Upper lobe of right lung (tissue), 1 donor: Measurements from ENCODE around the gene DOCK10. TPM values are rescaled to one million over a fixed set of nuclear protein-coding genes. Genes with fewer than 3 reads are reported as not detected.

Experiments used
- ATAC-seq: fragments of 200-7000 bp; cut with Tn5 transposase; one replicate; pipeline ENCODE4 v1.9.1; 2020; ENCODE audit warnings: mild to moderate bottlenecking, moderate library complexity
- DNase-seq: peaks from one replicate; pipeline ENCODE4 v3.0.0-alpha.2; 2020
- H3K27ac ChIP-seq: fragments of 200-600 bp; one replicate; pipeline ENCODE4 v1.8.0; 2022
- H3K27me3 ChIP-seq: fragments of 200-600 bp; one replicate; pipeline ENCODE4 v1.8.0; 2022; ENCODE audit warnings: mild to moderate bottlenecking
- H3K36me3 ChIP-seq: fragments of 200-600 bp; one replicate; pipeline ENCODE4 v1.8.0; 2022
- H3K4me1 ChIP-seq: fragments of 200-600 bp; one replicate; pipeline ENCODE4 v1.8.0; 2022
- H3K4me3 ChIP-seq: fragments of 200-600 bp; one replicate; pipeline ENCODE4 v1.8.0; 2022; ENCODE audit warnings: mild to moderate bottlenecking
- H3K9me3 ChIP-seq: fragments of 200-600 bp; one replicate; pipeline ENCODE4 v1.8.0; 2022
- intact Hi-C: fragments of 100-400 bp; cut with DNase I; formaldehyde crosslinking; loops from one replicate; pipeline ENCODE4 v1.11.0; 2022
- total RNA-seq: library from RNA; stranded (reverse); fragmentation: NEBNext Ultra II Directional; extraction: Animal tissue kit (Norgen Biotek cat#: 25700); gene quantifications from one replicate; pipeline ENCODE4 v1.2.1, GENCODE V29; 2021
- TF ChIP-seq, protein P1 (sequence below): fragments of 200-600 bp; IDR thresholded peaks from one replicate; pipeline ENCODE4 v1.8.0; 2022; ENCODE audit warnings: antibody characterized with exemption
- donor health status: DM: no; HTN: yes; CAD: no; lungs with severe emphysema.

DOCK10 gene
- total RNA-seq, 1 donor from 2014 or later = 35.8 TPM

DNA sequence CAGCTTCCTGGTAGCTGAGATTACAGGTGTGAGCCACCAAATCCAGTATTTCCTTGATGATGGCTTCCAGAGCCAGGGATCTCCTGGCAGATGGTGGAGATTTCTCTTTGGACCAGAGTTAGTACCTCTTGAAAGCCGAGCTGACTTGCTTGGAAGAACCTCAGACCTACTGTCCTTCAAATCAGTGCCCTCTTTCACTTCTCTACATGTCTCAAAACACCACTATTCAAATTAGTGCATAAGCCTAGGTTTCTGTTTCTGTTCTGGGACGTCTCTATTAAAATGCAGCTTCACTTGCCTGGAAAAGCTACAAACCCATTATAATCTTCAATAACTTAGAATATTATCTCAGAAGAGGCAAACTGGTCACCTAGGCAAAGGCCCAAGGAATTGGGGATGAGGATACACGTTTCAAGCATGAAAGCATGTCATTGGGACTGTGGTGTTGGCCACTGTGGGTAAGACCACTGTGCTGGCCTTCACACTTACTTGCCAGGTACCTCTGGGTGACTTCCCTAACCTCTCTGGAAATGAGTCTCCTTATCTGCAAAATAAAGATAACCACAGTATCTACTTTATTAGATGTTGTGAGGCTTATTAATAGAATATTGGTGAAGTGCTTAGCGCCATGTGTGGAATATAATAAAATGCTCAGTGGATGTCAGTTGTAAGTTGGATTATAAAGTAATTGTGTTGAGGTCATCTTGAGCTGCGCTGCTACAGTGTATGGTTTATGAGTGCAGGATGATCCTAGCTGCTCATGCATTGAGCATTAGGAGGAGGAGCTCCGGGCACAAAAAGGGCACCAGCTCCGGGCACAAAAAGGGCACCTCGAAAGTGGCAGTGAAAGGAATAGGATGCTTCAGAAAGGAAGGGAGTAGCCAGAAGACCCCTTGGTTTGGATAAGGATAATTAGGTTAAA, 84.5 kb downstream of the DOCK10 start:
- TF ChIP-seq, protein P1, sequence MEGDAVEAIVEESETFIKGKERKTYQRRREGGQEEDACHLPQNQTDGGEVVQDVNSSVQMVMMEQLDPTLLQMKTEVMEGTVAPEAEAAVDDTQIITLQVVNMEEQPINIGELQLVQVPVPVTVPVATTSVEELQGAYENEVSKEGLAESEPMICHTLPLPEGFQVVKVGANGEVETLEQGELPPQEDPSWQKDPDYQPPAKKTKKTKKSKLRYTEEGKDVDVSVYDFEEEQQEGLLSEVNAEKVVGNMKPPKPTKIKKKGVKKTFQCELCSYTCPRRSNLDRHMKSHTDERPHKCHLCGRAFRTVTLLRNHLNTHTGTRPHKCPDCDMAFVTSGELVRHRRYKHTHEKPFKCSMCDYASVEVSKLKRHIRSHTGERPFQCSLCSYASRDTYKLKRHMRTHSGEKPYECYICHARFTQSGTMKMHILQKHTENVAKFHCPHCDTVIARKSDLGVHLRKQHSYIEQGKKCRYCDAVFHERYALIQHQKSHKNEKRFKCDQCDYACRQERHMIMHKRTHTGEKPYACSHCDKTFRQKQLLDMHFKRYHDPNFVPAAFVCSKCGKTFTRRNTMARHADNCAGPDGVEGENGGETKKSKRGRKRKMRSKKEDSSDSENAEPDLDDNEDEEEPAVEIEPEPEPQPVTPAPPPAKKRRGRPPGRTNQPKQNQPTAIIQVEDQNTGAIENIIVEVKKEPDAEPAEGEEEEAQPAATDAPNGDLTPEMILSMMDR = no peak
- intact Hi-C loops = no loop called here
- Histone ChIP-seq H3K4me3 (no peak overlapping the region), H3K9me3 (no peaks in the 10 kb centered on the region), H3K4me1 (peaks cover 20% of the 10 kb centered on the region), H3K27ac (no peak overlapping the region), H3K27me3 (no peaks in the 10 kb centered on the region), H3K36me3 (no peaks in the 10 kb centered on the region)
- DNase-seq = no peak
- peak; percentile 46 for ATAC-seq

DNA sequence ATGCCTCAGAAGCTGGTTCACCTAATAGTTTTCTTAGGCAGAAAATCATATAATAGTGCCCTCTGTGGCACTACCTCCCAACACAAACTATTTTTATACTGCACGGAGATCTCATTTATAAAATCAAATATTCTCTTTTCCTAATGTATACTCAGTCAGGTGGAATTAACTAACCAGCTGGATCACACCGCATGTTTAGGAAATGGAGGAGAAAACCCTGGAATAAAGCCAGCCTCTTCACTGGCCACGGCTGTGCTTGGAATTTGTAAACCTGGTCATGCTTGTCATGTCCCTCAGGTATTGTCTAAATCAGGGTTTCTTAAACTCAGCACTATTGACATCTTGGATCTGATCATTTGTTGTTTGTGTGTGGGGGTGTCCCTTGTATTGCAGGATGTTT, 85.6 kb downstream of the DOCK10 start:
- Histone ChIP-seq H3K9me3 (no peaks in the 10 kb centered on the region), H3K36me3 (no peaks in the 10 kb centered on the region), H3K27ac (no peak overlapping the region), H3K4me1 (peaks cover 22% of the 10 kb centered on the region), H3K4me3 (no peak overlapping the region), H3K27me3 (no peaks in the 10 kb centered on the region)
- intact Hi-C loops = no loop called here
- ATAC-seq = no peak
- DNase-seq = no peak
- TF ChIP-seq, protein P1 = no peak

DNA sequence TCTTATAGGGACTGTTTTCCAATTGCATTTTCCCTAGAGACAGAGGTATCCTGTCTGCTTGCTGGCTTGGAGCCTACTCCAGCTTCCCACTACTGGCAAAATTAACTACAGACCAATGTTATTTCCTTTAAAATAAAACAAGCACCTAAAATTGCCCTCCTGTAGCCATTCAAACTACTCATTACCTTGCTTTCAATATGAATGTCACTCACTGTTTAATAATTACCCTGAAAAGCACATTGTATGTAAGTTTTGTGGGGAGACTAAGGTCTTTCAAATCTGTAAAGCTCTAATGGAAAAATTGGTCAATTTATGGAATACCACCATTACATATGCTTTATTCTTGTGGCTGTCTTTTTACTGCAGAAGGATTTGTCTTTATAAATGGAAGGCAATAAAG, 87.3 kb downstream of the DOCK10 start:
- peaks cover 22% of the 10 kb centered on the region for H3K4me1 ChIP-seq
- no peaks in the 10 kb centered on the region for H3K36me3 ChIP-seq
- DNase-seq (no peak), ATAC-seq (no peak)
- intact Hi-C loops = no loop called here
- no peak overlapping the region for H3K4me3 ChIP-seq
- no peak overlapping the region for H3K27ac ChIP-seq
- H3K9me3 ChIP-seq = no peaks in the 10 kb centered on the region
- TF ChIP-seq, protein P1 = no peak
- H3K27me3 ChIP-seq = no peaks in the 10 kb centered on the region

DNA sequence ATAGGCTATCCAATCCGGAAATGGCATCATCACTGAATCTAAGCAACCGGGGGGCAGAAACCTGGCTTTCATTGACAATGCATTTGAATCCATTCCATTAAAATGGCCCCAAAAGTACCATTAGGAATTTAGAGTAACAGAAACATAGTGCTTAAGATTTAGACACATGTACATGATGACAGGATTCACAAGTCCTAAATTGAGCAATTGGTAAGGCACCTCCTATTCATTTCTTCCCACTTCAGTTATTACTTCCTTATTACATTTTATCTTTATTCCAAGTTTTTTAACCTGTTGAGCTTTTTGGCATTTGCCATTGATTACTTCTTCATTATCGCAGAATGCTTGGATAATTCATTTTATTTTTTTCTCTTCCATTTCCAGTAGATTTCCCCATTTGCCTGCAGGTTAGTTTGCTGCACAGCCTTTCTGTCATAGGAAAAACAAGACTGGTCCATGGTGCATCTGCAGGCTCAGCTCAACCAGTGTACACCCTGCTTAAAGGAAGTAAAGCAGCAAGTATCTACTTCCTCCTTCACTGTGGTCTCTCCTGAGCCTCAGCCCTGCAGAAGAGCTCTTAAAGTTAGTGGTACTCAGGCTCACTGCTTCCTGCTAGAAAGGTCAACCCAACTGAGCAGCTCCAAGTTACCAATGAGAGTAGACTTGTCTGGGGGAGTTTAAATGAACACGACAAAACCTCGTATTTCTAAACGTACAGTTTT, 89.2 kb downstream of the DOCK10 start:
- Histone ChIP-seq H3K27ac (no peak overlapping the region), H3K4me3 (no peak overlapping the region), H3K36me3 (no peaks in the 10 kb centered on the region), H3K27me3 (no peaks in the 10 kb centered on the region), H3K4me1 (peaks cover 9% of the 10 kb centered on the region), H3K9me3 (no peaks in the 10 kb centered on the region)
- TF ChIP-seq, protein P1 = no peak
- peak; percentile 90 for ATAC-seq
- no peak for DNase-seq
- intact Hi-C loops = no loop called here

DNA sequence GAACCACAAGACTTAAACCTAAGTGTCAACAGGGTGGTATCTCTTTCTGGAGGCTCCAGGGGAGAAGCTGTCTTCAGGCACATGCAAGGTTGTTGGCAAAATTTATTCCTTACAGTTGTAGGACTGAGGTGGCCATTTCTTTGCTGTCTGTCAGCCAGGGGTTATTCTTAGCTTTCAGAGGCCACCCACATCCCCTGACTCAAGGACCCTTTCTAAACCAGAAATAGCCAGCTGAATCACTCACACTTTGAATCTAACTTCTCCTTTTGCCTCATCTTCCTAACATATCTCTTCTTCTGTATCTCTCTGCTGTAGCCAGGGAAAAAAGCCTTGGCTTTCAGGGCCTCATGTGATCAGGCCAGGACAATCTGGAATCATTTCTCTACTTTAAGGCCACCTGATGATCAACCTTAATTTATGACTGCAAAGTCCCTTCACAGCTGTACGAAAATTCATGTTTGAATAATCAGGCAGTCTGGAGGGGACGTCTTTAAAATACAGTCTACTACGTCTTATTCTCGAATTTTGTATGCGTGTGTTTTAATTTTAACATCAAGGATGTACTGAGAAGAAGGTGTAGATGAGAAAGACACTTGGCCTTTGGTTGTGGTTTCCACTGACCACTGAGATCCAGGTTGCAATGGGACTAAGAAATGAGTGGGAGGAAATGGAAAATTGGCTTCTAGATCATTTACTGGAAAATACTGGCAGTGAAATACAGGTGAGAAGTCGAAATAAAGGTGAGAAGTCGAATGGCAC, 90.4 kb downstream of the DOCK10 start:
- intact Hi-C loops = no loop called here
- Histone ChIP-seq H3K4me1 (peaks cover 14% of the 10 kb centered on the region), H3K27ac (no peak overlapping the region), H3K27me3 (no peaks in the 10 kb centered on the region), H3K36me3 (no peaks in the 10 kb centered on the region), H3K9me3 (no peaks in the 10 kb centered on the region), H3K4me3 (no peak overlapping the region)
- no peak for DNase-seq
- no peak for ATAC-seq
- TF ChIP-seq, protein P1 = no peak
